ENCODE results near the gene EFNB1. TPM values are rescaled to one million over a fixed set of nuclear protein-coding genes. Genes with fewer than 3 reads are reported as not detected.

EFNB1 gene
- total and polyA plus RNA-seq, 2 donors (not counting 1 experiment from before 2014, with no cell fraction given): 1.5 to 3.2 TPM

DNA sequence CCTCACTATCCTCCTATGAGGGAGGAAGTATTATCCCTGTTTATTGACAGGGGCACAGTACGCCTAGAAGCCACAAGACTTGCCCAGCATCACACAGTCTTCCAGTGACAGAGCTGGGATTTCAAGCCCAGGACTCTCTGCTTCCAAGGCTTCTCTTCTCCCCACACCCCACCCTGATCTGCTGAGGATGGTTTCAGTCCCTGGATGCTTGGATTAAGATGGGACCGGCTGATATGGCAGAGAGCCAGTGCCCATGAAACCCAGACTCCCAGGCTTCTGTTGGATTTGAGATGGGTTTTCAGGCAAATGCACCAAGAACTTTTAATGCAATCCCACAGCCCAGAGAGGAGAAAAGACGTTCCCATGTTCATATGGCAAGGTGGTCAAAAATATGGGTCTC is 23.2 kb downstream of the EFNB1 start:
- no peak for DNase-seq

DNA sequence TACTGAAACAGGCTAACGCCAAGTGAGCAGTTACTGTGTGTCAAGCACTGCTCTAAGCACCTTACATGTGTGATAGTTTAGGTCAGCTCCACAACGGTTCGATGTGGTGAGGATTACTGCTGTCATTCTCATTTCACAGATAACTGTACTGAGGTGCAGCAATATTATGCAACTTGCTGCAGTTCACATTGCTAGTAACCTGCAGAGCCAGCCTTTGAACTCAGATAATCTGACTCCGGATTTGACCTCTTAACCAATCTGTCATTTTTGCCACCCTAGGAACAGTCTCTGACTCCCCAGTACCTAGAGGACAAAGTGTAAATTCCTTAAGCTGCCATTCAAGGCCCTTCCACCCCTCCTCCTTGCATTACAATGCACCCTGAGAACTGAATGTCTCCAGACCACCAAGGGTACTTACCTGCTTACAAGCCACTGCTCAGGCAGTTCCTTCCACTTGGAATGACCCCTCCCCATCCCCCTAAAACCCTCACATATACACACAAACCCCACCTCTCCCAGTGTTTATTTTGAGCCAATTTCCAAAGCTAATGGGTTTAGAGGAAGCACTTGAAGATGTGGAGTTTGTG is 24.9 kb downstream of the EFNB1 start:
- no peak overlapping the region for H3K9ac ChIP-seq (ENCODE audit: low read length)
- no peaks in the 10 kb centered on the region for H3K4me1 Mint-ChIP-seq
- no peak for ATAC-seq (ENCODE audit: low read depth)

More for the DNA sequence above, 23.2 kb downstream of the EFNB1 start:
- TF ChIP-seq, protein P1, sequence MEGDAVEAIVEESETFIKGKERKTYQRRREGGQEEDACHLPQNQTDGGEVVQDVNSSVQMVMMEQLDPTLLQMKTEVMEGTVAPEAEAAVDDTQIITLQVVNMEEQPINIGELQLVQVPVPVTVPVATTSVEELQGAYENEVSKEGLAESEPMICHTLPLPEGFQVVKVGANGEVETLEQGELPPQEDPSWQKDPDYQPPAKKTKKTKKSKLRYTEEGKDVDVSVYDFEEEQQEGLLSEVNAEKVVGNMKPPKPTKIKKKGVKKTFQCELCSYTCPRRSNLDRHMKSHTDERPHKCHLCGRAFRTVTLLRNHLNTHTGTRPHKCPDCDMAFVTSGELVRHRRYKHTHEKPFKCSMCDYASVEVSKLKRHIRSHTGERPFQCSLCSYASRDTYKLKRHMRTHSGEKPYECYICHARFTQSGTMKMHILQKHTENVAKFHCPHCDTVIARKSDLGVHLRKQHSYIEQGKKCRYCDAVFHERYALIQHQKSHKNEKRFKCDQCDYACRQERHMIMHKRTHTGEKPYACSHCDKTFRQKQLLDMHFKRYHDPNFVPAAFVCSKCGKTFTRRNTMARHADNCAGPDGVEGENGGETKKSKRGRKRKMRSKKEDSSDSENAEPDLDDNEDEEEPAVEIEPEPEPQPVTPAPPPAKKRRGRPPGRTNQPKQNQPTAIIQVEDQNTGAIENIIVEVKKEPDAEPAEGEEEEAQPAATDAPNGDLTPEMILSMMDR (IDR thresholded peaks at IDR 0.05): no peak
- no peak for TF ChIP-seq EZH2 (IDR thresholded peaks at IDR 0.05; ENCODE audit: borderline replicate concordance, insufficient read depth, low read depth, low read length, poor library complexity, severe bottlenecking)
- no peaks in the 10 kb centered on the region for H3K9me3 Mint-ChIP-seq (ENCODE audit: insufficient read depth)
- no peaks in the 10 kb centered on the region for H3K27me3 Mint-ChIP-seq
- POLR2A ChIA-PET: no interaction called here
- intact Hi-C loops (cut with micrococcal nuclease): no loop called here
- Histone ChIP-seq H2AFZ (ENCODE audit: insufficient read depth, low read depth, low read length, poor library complexity, severe bottlenecking) (no peak overlapping the region), H3K4me2 (replicated peaks; ENCODE audit: low read depth, low read length, poor library complexity, severe bottlenecking) (no peak overlapping the region), H3K4me1 (ENCODE audit: control insufficient read depth in 2 of 2, insufficient read depth in 2 of 2, low read length in 2 of 2) (no peaks in the 10 kb centered on the region), H3K4me3 (ENCODE audit: control extremely low read depth in 1 of 5, extremely low read depth in 1 of 5, insufficient read depth in 1 of 5, low read depth in 2 of 5, low read length in 4 of 5) (no peak overlapping the region), H4K20me1 (ENCODE audit: control insufficient read depth, insufficient read depth, low read length, poor library complexity, severe bottlenecking) (no peaks in the 10 kb centered on the region), H3K27me3 (replicated peaks in 1 of 4; ENCODE audit: control extremely low read depth in 1 of 4, control insufficient read depth in 3 of 4, insufficient read depth in 4 of 4, low read length in 3 of 4) (no peaks in the 10 kb centered on the region), H3K27ac (ENCODE audit: low read length in 2 of 2) (no peak overlapping the region), H3K79me2 (ENCODE audit: control insufficient read depth, insufficient read depth, low read length) (no peaks in the 10 kb centered on the region), H3K36me3 (replicated peaks in 1 of 2; ENCODE audit: control extremely low read depth in 1 of 2, control insufficient read depth in 1 of 2, extremely low read depth in 1 of 2, insufficient read depth in 2 of 2, low read length in 1 of 2) (no peaks in the 10 kb centered on the region), H3K9ac (ENCODE audit: low read length) (no peak overlapping the region), H3K9me3 (ENCODE audit: control extremely low read depth in 1 of 3, control insufficient read depth in 2 of 3, insufficient read depth in 1 of 3, low read length in 2 of 3) (no peaks in the 10 kb centered on the region)
- CTCF ChIA-PET: no interaction called here
- H3K27ac Mint-ChIP-seq: no peak overlapping the region
- no peak overlapping the region for H3K4me3 Mint-ChIP-seq
- no peaks in the 10 kb centered on the region for H3K4me1 Mint-ChIP-seq
- WGBS (ENCODE audit: insufficient coverage): no CpG with 5 or more reads among the region's 3 CpGs
- no peak for ATAC-seq (ENCODE audit: low read depth)

More for the DNA sequence above, 24.9 kb downstream of the EFNB1 start:
- H3K27me3 Mint-ChIP-seq: no peaks in the 10 kb centered on the region
- no peak overlapping the region for H3K4me3 Mint-ChIP-seq
- Histone ChIP-seq H3K27ac (ENCODE audit: low read length in 2 of 2) (no peak overlapping the region), H4K20me1 (ENCODE audit: control insufficient read depth, insufficient read depth, low read length, poor library complexity, severe bottlenecking) (no peaks in the 10 kb centered on the region), H3K36me3 (replicated peaks in 1 of 2; ENCODE audit: control extremely low read depth in 1 of 2, control insufficient read depth in 1 of 2, extremely low read depth in 1 of 2, insufficient read depth in 2 of 2, low read length in 1 of 2) (no peaks in the 10 kb centered on the region), H3K9me3 (ENCODE audit: control extremely low read depth in 1 of 3, control insufficient read depth in 2 of 3, insufficient read depth in 1 of 3, low read length in 2 of 3) (no peaks in the 10 kb centered on the region), H3K4me3 (ENCODE audit: control extremely low read depth in 1 of 5, extremely low read depth in 1 of 5, insufficient read depth in 1 of 5, low read depth in 2 of 5, low read length in 4 of 5) (no peak overlapping the region), H3K27me3 (replicated peaks in 1 of 4; ENCODE audit: control extremely low read depth in 1 of 4, control insufficient read depth in 3 of 4, insufficient read depth in 4 of 4, low read length in 3 of 4) (no peaks in the 10 kb centered on the region), H3K79me2 (ENCODE audit: control insufficient read depth, insufficient read depth, low read length) (no peaks in the 10 kb centered on the region), H2AFZ (ENCODE audit: insufficient read depth, low read depth, low read length, poor library complexity, severe bottlenecking) (no peak overlapping the region), H3K4me1 (ENCODE audit: control insufficient read depth in 2 of 2, insufficient read depth in 2 of 2, low read length in 2 of 2) (no peaks in the 10 kb centered on the region), H3K4me2 (replicated peaks; ENCODE audit: low read depth, low read length, poor library complexity, severe bottlenecking) (no peak overlapping the region)
- DNase-seq: no peak
- TF ChIP-seq EZH2 (IDR thresholded peaks at IDR 0.05; ENCODE audit: borderline replicate concordance, insufficient read depth, low read depth, low read length, poor library complexity, severe bottlenecking): no peak
- TF ChIP-seq, protein P1 (IDR thresholded peaks at IDR 0.05): no peak
- ChIA-PET CTCF (no interaction called here), POLR2A (no interaction called here)
- H3K27ac Mint-ChIP-seq: no peak overlapping the region
- H3K9me3 Mint-ChIP-seq (ENCODE audit: insufficient read depth): no peaks in the 10 kb centered on the region
- 100% methylated on average over 1 of the region's 4 CpGs for WGBS (ENCODE audit: insufficient coverage)
- intact Hi-C loops (cut with micrococcal nuclease): no loop called here
